ENCODE data around the gene SLC34A3. TPM values are rescaled to one million over a fixed set of nuclear protein-coding genes. Genes with fewer than 3 reads are reported as not detected.

SLC34A3 gene
- polyA plus RNA-seq, 1 experiment: not detected

- no peak overlapping the region for H3K4me3 ChIP-seq (ENCODE audit: low read depth, low read length)
- no peak for DNase-seq (ENCODE audit: low read depth, low spot score)
- H3K27me3 ChIP-seq (ENCODE audit: control insufficient read depth, insufficient read depth, low read length): no peaks in the 10 kb centered on the region
- ChIA-PET POLR2A (interaction anchor here (5.7 kb wide), 1 partner anchor 10 kb away, joined by 146 read pairs; the partner anchor contains the start of genes NELFB and STPG3), CTCF (no interaction called here)
- peak; percentile 33 for TF ChIP-seq CTCF (IDR thresholded peaks at IDR 0.05; ENCODE audit: low read depth, low read length)
- no peaks in the 10 kb centered on the region; the same call in 1 of the 2 replicates for H3K9me3 ChIP-seq (ENCODE audit: control insufficient read depth, insufficient read depth, low read length)
- H3K27ac ChIP-seq (ENCODE audit: low read depth, low read length): no peak overlapping the region
Observed at GRCh38 chr9:137243626-137244485, 13.2 kb downstream of the SLC34A3 start.

- H3K4me3 ChIP-seq (ENCODE audit: low read depth, low read length): no peak overlapping the region
- ChIA-PET POLR2A (interaction anchor here (1.2 to 5.7 kb wide), 2 partner anchors 9 kb away, joined by 5 to 146 read pairs; partner anchors contain the start of genes NELFB and STPG3), CTCF (interaction anchor here (0.6 to 0.7 kb wide), 2 partner anchors 8 to 21 kb away, joined by 3 to 5 read pairs; no protein-coding TSS in a partner anchor)
- H3K27me3 ChIP-seq (ENCODE audit: control insufficient read depth, insufficient read depth, low read length): no peaks in the 10 kb centered on the region
- DNase-seq (ENCODE audit: low read depth, low spot score): no peak
- no peak overlapping the region for H3K27ac ChIP-seq (ENCODE audit: low read depth, low read length)
- no peak for TF ChIP-seq CTCF (IDR thresholded peaks at IDR 0.05; ENCODE audit: low read depth, low read length)
- no peaks in the 10 kb centered on the region; the same call in 1 of the 2 replicates for H3K9me3 ChIP-seq (ENCODE audit: control insufficient read depth, insufficient read depth, low read length)
Observed at GRCh38 chr9:137244486-137245449, 14.1 kb downstream of the SLC34A3 start.

GRCh38 chr9:137245450-137246421 is 15.0 kb downstream of the SLC34A3 start:
- Histone ChIP-seq H3K27me3 (ENCODE audit: control insufficient read depth, insufficient read depth, low read length) (no peaks in the 10 kb centered on the region), H3K27ac (ENCODE audit: low read depth, low read length) (no peak overlapping the region), H3K9me3 (ENCODE audit: control insufficient read depth, insufficient read depth, low read length) (no peaks in the 10 kb centered on the region; the same call in 1 of the 2 replicates), H3K4me3 (ENCODE audit: low read depth, low read length) (no peak overlapping the region)
- TF ChIP-seq CTCF (IDR thresholded peaks at IDR 0.05; ENCODE audit: low read depth, low read length): no peak
- ChIA-PET CTCF (interaction anchor here (0.6 to 1.0 kb wide), 2 partner anchors 9 to 22 kb away, joined by 3 read pairs; no protein-coding TSS in a partner anchor), POLR2A (interaction anchor here (1.2 kb wide), 1 partner anchor 8 kb away, joined by 5 read pairs; no protein-coding TSS in a partner anchor)
- DNase-seq (ENCODE audit: low read depth, low spot score): no peak

GRCh38 chr9:137247135-137247915 is 16.6 kb downstream of the SLC34A3 start:
- ChIA-PET POLR2A (no interaction called here), CTCF (interaction anchor here (3.4 kb wide), 1 partner anchor 11 kb away, joined by 18 read pairs; no protein-coding TSS in a partner anchor)
- no peak for DNase-seq (ENCODE audit: low read depth, low spot score)
- H3K27ac ChIP-seq (ENCODE audit: low read depth, low read length): peak overlapping the region; percentile 31
- TF ChIP-seq CTCF (IDR thresholded peaks at IDR 0.05; ENCODE audit: low read depth, low read length): no peak
- H3K27me3 ChIP-seq (ENCODE audit: control insufficient read depth, insufficient read depth, low read length): no peaks in the 10 kb centered on the region
- H3K9me3 ChIP-seq (ENCODE audit: control insufficient read depth, insufficient read depth, low read length): no peaks in the 10 kb centered on the region; the same call in 1 of the 2 replicates
- no peak overlapping the region for H3K4me3 ChIP-seq (ENCODE audit: low read depth, low read length)

Data from AG04450 (cell line).